Activated gamma-delta T cell (primary cell): ENCODE measurements around the gene TRMT10B.
"Not testable (repeated sequence)": the region's sequence is repeated elsewhere in the genome, so short reads cannot be mapped to it uniquely, and the experiment has no call there.

ENCODE experiments used
- DNase-seq: peaks from one replicate; lab custom pipeline; 2025; lab: John Stamatoyannopoulos, UW

Gene TRMT10B

DNA sequence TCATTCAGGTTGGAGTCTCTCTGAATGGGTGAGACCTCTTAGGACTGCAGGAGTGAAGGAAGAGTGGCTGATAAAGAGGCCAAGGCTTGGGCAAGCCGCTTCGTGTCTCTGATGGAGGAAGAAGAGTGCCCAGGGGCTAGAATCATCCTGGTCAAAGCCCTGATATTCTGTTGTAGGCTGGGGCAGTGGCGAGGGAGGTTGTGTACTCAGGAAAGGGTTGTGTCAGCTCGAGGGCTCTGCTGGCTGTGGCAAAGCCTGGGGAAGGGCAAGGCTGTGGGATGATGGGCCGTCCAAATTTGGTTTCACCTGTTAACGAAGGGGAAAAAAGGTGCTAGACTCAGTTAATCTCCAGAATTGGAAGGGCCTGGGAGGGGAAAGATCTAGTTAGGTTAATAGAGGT, 2.4 kb upstream of the TRMT10B start:
- no peak for DNase-seq

DNA sequence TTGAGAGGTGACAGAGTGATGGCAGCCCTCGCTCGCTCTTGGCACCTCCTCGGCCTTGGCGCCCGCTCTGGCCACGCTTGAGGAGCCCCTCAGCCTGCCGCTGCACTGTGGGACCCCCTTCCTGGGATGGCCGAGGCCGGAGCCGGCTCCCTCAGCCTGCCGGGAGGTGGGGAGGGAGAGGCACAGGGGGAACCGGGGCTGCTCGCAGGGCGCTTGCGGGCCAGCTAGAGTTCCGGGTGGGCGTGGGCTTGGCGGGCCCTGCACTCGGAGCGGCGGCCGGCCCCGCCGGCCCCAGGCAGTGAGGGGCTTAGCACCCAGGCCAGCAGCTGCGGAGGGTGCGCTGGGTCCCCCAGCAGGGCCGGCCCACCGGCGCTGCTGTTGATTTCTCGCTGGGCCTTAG, 1.9 kb upstream of the TRMT10B start:
- DNase-seq: not testable (repeated sequence)

GRCh38 chr9:37752112-37752511, 1.5 kb upstream of the TRMT10B start:
- DNase-seq: not testable (repeated sequence)

- DNase-seq: no peak
Measured at GRCh38 chr9:37752642-37753488, 740 bp upstream of the TRMT10B start.

DNA sequence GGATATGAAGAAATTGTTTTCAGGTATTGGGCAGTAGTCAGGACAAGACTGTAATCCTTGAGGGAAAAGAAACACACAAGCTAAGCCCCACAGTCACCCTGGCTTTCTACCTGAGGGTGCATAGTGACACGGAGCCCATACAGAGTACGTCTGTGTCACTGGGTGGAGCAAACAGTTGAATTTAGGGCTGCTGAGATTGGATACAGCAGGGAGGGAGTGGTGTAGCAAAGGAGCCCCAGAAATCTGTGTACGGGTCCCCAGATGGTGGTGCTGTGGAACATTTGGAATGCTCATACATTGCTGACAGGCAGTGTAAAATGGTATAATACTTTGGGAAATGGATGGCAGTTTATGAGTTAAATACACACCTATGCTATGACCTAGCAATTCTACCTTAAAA, 5.1 kb downstream of the TRMT10B start:
- DNase-seq: no peak

DNA sequence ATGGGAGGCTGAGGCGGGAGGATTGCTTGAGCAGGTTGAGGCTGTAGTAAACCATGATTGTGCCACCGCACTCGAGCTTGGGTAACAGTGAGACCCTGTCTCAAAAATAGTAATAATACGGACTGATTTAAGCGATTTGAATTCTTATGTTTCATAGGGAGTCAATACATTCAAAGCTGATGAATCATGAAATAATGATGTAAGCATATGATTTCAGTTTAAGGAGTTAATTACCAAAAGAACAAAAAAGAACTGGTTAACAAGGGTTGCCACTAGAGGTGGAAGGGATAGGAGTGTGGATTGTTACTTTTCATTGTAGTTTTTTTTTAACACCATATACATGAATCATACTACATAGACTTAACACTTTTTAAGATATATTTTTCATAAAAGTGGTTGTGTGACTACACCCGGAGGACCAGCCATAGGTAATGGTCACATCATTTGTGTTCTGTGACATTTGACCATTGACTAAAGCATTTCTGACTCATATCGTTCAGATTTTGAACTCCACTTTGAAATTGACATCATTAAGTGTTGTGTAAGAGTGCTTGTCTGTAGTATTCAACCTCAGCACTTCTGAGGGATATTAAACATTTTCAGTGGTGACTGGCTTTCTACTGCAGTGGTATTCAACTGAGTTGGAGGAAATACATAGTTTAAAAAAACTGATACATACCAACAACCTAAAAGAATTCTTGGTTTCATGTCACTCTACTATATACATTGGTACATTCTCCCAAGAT, 7.0 kb downstream of the TRMT10B start:
- no peak for DNase-seq

DNA sequence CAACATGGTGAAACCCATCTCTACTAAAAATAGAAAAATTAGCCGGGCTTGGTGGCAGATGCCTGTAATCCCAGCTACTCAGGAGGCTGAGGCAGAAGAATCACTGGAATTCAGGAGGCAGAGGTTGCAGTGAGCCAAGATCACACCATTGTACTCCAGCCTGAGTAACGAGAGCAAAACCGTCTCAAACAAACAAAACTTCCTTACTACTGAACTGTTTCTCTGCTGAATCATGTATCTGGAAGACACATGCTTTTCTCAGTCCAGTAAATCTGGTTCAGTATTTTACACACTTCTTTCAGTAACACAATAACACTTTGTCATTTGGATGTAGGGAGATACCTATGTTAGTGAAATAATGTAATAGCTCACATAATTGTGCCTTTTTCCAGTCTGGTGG, 7.9 kb downstream of the TRMT10B start:
- no peak for DNase-seq

DNA sequence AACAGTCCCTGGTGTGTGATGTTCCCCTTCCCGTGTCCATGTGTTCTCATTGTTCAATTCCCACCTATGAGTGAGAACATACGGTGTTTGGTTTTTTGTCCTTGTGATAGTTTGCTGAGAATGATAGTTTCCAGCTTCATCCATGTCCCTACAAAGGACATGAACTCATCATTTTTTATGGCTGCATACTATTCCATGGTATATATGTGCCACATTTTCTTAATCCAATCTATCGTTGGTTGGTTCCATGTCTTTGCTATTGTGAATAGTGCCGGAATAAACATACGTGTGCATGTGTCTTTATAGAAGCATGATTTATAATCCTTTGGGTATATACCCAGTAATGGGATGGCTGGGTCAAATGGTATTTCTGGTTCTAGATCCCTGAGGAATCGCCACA, 11.7 kb downstream of the TRMT10B start:
- DNase-seq: not testable (repeated sequence)

GRCh38 chr9:37769306-37769705, 15.7 kb downstream of the TRMT10B start:
- DNase-seq: no peak

- DNase-seq: no peak
Measured at GRCh38 chr9:37769995-37770394, 16.4 kb downstream of the TRMT10B start.

DNA sequence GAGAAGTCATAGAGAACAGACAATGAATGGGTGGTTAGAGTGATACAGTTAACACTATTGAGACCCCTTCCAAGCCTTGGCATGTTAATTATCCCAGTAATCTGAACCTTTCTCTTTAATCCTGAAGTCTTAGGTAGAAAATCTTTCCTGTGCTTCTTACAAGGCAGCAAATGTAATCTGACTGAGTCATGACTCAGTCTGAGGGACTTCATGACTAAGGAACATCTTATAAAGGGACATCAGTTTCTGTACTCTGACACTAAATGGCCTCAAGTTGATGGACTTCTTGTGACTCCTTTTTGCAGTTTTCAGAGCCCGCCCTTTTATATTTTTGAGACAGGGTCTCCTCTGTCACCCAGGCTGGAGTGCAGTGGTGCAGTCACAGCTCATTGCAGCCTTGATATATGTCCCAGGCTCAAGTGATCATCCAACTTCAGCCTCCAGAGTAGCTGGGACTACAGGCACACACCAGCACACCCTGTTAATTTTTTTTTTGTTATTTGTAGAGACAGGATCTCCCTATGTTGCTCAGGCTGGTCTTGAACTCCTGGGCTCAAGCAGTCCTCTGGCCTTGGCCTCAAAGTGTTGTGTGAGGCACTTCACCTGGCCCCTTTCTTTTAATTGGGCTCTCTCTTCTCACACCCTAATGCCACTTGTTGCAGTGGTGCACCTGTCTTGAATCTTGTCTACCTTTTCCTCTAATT, 21.8 kb downstream of the TRMT10B start:
- no peak for DNase-seq

DNA sequence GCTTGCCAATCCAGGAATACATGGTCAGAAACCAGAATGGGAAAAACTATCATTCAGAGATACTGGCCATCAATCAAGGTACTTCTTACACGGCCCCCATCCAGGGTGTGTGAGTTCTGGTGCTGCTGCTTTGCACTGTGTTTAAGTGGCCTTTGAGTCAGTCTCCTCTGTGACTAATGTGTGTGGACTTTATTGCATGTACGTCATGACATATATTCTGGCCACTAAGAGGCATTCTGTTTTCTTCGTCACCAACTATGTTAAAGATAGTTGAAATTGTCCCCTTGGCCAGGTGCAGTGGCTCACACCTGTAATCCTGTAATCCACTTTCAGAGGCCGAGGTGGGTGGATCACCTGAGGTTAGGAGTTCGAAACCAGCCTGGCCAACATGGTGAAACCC, 22.7 kb downstream of the TRMT10B start:
- no peak for DNase-seq

- DNase-seq: no peak
Measured at GRCh38 chr9:37778534-37778933, 24.9 kb downstream of the TRMT10B start.

- no peak for DNase-seq
Measured at GRCh38 chr9:37784291-37784615, 30.6 kb downstream of the TRMT10B start.

- peak; percentile 65 for DNase-seq
Measured at GRCh38 chr9:37784616-37785483, 31.2 kb downstream of the TRMT10B start, which contains the start of gene EXOSC3. TSS of gene EXOSC3 (minus strand) at chr9:37785064. CDS start at chr9:37785044, 20 bp downstream.

- DNase-seq: no peak
Measured at GRCh38 chr9:37787059-37787458, 33.5 kb downstream of the TRMT10B start.

DNA sequence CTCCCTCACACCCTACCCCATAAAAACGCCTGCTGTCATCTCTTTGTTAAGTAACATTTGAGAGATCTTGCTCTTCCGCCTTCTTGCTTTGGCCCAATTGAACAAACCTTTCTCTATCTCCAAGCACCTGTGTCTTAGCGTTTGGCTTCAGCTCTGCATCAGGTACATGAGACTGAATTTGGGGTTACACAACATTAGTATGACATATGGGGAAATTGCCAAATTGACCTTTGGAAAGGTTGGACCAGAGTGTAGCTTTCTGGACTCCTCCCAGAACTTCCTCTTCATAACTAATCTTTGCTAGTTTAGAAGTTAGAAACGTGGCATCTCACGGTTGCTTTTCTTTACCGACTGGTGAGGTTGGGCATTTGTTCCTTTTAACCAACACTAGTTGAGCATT, 34.7 kb downstream of the TRMT10B start:
- DNase-seq: no peak

- DNase-seq: no peak
Measured at GRCh38 chr9:37790096-37790495, 36.5 kb downstream of the TRMT10B start.

DNA sequence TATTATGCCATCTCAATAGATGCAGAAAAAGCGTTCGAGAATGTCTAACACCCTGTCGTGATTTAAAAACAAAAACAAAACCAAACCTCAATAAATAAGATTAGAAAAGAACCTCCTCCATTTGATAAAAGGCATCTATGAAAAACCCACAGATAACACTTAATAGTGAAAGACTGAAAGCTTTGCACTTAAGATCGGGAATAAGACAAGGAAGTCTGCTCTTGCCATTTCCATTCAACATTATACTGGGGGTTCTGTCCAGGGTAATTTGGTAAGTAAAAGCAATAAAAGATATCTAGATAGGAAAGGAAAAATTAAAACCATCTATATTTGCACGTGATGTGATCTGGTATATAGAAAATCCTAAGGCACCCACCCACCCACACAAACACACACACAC, 38.5 kb downstream of the TRMT10B start:
- no peak for DNase-seq

DNA sequence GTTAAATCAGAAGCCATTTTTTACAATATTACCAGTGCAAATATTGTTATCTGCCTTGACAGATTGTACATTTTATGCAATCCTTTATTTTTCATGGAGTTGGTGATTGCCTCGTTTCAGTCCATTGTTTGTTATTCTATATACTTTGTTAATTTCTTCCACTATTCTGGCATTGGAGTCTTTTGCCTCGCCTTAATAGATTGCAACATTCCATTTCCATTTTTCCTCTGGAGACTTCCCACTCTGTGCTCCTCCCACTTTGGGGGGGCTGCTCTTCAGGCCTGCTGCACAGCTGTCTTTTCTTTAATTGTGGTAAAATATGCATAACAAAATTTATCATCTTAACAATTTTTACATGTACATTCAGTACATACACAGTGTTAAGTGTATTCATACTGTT, 42.6 kb downstream of the TRMT10B start:
- DNase-seq: no peak

DNA sequence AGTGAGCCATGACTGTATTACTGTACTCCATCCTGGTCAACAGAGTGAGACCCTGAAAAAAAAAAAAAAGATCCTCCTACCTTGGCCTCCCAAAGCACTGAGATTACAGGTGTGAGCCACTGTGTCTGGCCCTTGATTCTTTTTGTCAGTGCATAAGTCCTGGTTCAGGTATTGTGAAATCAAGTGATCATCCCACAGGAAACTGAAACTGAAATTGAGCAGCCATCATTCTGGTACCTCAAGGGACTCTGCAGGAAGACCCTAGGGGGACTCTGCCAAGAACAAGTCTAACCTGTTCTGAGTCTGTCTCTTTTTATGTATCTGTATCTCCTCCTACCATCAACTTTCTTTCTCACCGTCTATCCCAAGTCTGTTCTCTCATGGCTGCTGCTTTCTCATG, 45.1 kb downstream of the TRMT10B start:
- DNase-seq: no peak
